H1 (cell line): ENCODE data around the gene DNAJC9. TPM values are rescaled to one million over a fixed set of nuclear protein-coding genes. Genes with fewer than 3 reads are reported as not detected.

Experiments
- CHD1 ChIP-seq: IDR thresholded peaks from 2 replicates; pipeline ENCODE4 v1.6.1; 2012; ENCODE audit warnings: low read depth, low read length, improper control_type of control experiment
- EGR1 ChIP-seq: IDR thresholded peaks from 2 replicates; pipeline ENCODE4 v1.6.1; 2011; ENCODE audit warnings: low read depth, low read length, borderline replicate concordance
- RXRA ChIP-seq: IDR thresholded peaks from 2 replicates; pipeline ENCODE4 v1.6.1; 2011; ENCODE audit warnings: low read depth, mild to moderate bottlenecking, low read length, moderate library complexity; ENCODE audit not compliant: insufficient read depth
- SP4 ChIP-seq: IDR thresholded peaks from 2 replicates; pipeline ENCODE4 v1.6.1; 2012; ENCODE audit warnings: low read length, inconsistent platforms
- SUZ12 ChIP-seq: fragments of 200-600 bp; sonication (generic); IDR thresholded peaks from 2 replicates; pipeline ENCODE4 v1.6.1; 2012; ENCODE audit warnings: mild to moderate bottlenecking, inconsistent platforms, low read length, moderate library complexity, mixed read lengths
- polyA plus RNA-seq, 7 experiments: library from polyadenylated mRNA; depleted of rRNA in 3 of 7; stranded (reverse) in 5 of 7; unstranded in 2 of 7; fragments of >200 nt in 5 of 7; fragments of 200-250 nt in 2 of 7; gene quantifications; 1 replicate in 5 of 7; 2 replicates in 1 of 7; 4 replicates in 1 of 7; pipeline versions ENCODE4 v1.2.1 to v1.2.3, GENCODE V29; 2011 to 2013; ENCODE audit warnings: missing spikeins in 2 of 7, mixed read lengths in 2 of 7
- total RNA-seq: library from RNA; stranded (reverse); fragmentation: NEBNext Ultra II Directional; extraction: Animal tissue kit (Norgen Biotek cat#: 25700); gene quantifications from 2 replicates; pipeline ENCODE4 v1.2.1, GENCODE V29; 2021
- TF ChIP-seq, protein P1 (sequence below): fragments of 300-600 bp; sonication (generic); IDR thresholded peaks from 2 replicates; pipeline ENCODE4 v1.7.1; 2012; ENCODE audit warnings: low read length, moderate library complexity, mild to moderate bottlenecking, inconsistent platforms; ENCODE audit not compliant: insufficient replicate concordance

Gene DNAJC9
- total and polyA plus RNA-seq, 2 of the 8 experiments (the other 6 are each of a cell fraction or from before 2014, with no cell fraction given): 26.0 to 32.2 TPM

DNA sequence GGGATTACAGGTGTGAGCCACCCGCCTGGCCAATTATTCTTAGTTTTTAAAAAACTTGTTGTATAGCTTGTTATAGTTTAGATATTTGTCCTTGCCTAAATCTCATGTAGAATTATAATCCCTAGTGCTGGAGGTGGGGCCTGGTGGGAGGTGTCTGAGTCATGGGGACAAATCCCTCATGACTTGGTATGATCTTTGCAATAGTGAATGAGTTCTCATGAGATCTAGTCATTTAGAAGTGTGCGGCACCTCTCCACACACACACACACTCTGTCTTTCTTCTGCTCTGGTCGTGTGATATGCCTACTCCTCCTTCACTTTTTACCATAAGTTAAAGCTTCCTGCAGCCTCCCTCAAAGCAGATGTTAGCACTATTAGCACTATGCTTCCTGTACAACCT is 42.0 kb downstream of the DNAJC9 start (continued):
- TF ChIP-seq, protein P1, sequence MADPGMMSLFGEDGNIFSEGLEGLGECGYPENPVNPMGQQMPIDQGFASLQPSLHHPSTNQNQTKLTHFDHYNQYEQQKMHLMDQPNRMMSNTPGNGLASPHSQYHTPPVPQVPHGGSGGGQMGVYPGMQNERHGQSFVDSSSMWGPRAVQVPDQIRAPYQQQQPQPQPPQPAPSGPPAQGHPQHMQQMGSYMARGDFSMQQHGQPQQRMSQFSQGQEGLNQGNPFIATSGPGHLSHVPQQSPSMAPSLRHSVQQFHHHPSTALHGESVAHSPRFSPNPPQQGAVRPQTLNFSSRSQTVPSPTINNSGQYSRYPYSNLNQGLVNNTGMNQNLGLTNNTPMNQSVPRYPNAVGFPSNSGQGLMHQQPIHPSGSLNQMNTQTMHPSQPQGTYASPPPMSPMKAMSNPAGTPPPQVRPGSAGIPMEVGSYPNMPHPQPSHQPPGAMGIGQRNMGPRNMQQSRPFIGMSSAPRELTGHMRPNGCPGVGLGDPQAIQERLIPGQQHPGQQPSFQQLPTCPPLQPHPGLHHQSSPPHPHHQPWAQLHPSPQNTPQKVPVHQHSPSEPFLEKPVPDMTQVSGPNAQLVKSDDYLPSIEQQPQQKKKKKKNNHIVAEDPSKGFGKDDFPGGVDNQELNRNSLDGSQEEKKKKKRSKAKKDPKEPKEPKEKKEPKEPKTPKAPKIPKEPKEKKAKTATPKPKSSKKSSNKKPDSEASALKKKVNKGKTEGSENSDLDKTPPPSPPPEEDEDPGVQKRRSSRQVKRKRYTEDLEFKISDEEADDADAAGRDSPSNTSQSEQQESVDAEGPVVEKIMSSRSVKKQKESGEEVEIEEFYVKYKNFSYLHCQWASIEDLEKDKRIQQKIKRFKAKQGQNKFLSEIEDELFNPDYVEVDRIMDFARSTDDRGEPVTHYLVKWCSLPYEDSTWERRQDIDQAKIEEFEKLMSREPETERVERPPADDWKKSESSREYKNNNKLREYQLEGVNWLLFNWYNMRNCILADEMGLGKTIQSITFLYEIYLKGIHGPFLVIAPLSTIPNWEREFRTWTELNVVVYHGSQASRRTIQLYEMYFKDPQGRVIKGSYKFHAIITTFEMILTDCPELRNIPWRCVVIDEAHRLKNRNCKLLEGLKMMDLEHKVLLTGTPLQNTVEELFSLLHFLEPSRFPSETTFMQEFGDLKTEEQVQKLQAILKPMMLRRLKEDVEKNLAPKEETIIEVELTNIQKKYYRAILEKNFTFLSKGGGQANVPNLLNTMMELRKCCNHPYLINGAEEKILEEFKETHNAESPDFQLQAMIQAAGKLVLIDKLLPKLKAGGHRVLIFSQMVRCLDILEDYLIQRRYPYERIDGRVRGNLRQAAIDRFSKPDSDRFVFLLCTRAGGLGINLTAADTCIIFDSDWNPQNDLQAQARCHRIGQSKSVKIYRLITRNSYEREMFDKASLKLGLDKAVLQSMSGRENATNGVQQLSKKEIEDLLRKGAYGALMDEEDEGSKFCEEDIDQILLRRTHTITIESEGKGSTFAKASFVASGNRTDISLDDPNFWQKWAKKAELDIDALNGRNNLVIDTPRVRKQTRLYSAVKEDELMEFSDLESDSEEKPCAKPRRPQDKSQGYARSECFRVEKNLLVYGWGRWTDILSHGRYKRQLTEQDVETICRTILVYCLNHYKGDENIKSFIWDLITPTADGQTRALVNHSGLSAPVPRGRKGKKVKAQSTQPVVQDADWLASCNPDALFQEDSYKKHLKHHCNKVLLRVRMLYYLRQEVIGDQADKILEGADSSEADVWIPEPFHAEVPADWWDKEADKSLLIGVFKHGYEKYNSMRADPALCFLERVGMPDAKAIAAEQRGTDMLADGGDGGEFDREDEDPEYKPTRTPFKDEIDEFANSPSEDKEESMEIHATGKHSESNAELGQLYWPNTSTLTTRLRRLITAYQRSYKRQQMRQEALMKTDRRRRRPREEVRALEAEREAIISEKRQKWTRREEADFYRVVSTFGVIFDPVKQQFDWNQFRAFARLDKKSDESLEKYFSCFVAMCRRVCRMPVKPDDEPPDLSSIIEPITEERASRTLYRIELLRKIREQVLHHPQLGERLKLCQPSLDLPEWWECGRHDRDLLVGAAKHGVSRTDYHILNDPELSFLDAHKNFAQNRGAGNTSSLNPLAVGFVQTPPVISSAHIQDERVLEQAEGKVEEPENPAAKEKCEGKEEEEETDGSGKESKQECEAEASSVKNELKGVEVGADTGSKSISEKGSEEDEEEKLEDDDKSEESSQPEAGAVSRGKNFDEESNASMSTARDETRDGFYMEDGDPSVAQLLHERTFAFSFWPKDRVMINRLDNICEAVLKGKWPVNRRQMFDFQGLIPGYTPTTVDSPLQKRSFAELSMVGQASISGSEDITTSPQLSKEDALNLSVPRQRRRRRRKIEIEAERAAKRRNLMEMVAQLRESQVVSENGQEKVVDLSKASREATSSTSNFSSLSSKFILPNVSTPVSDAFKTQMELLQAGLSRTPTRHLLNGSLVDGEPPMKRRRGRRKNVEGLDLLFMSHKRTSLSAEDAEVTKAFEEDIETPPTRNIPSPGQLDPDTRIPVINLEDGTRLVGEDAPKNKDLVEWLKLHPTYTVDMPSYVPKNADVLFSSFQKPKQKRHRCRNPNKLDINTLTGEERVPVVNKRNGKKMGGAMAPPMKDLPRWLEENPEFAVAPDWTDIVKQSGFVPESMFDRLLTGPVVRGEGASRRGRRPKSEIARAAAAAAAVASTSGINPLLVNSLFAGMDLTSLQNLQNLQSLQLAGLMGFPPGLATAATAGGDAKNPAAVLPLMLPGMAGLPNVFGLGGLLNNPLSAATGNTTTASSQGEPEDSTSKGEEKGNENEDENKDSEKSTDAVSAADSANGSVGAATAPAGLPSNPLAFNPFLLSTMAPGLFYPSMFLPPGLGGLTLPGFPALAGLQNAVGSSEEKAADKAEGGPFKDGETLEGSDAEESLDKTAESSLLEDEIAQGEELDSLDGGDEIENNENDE: no peak
- TF ChIP-seq SUZ12 (no peak), RXRA (no peak), CHD1 (no peak), SP4 (no peak), EGR1 (no peak)
- TF ChIP-seq, all 59 proteins: peak for 0
